GM12878 (cell line): ENCODE measurements around the gene CLC. TPM values are rescaled to one million over a fixed set of nuclear protein-coding genes. Genes with fewer than 3 reads are reported as not detected.

ENCODE experiments used
- ATAC-seq: fragments of 200-7000 bp; cut with Tn5 transposase; 3 replicates; pipeline ENCODE4 v1.9.1; 2020; ENCODE audit warnings: mild to moderate bottlenecking, moderate library complexity
- BruUV-seq: library from RNA; stranded (reverse); fragments of 400-500 nt; replicated peaks from 2 replicates; lab custom pipeline; 2021; lab: Mats Ljungman, UMichigan
- CTCF ChIA-PET: fragments of 300-600 bp; sonication (Branson Sonifier 250); formaldehyde crosslinking; extraction: SDS; loops from one replicate; lab custom pipeline; 2021; ENCODE audit warnings: inconsistent platforms; lab: Yijun Ruan, JAX
- POLR2A ChIA-PET: fragments of 350-600 bp; formaldehyde crosslinking; extraction: SDS; loops from one replicate; lab custom pipeline; 2021; ENCODE audit warnings: inconsistent platforms; lab: Charles Lee
- RAD21 ChIA-PET: fragments of 300-600 bp; sonication (Branson Sonifier 250); formaldehyde crosslinking; loops from one replicate; lab custom pipeline; 2023; ENCODE audit warnings: antibody characterized with exemption; ENCODE audit not compliant: unreplicated experiment; lab: Charles Lee
- SMC1A ChIA-PET: fragments of 300-600 bp; sonication (Branson Sonifier 250); formaldehyde crosslinking; loops from one replicate; lab custom pipeline; 2023; ENCODE audit not compliant: unreplicated experiment, uncharacterized antibody; lab: Charles Lee
- DNase-seq: peaks from one replicate; pipeline ENCODE4 v3.0.0-alpha.2; 2011; ENCODE audit warnings: low read depth, low spot score
- FAIRE-seq: peaks from 3 replicates; lab custom pipeline; 2011; peaks lifted over from hg19 to GRCh38; lab: Jason Lieb, UNC
- H2AFZ ChIP-seq: 2 replicates; pipeline ENCODE4 v1.6.0; 2011; ENCODE audit warnings: low read depth, low read length, control low read depth; ENCODE audit not compliant: control insufficient read depth
- H3K27ac ChIP-seq: 2 replicates; pipeline ENCODE4 v1.5.1; 2011; ENCODE audit warnings: control low read depth; ENCODE audit not compliant: control insufficient read depth, insufficient read depth
- H3K27me3 ChIP-seq, 2 experiments: replicated peaks in 1 of 2; 2 replicates each; pipeline versions ENCODE4 v1.6.0 to v1.6.1; 2011; ENCODE audit warnings: low read length in 1 of 2; ENCODE audit not compliant: control insufficient read depth in 2 of 2, insufficient read depth in 2 of 2
- H3K36me3 ChIP-seq, 2 experiments: 2 replicates each; pipeline ENCODE4 v1.5.1; 2011; ENCODE audit warnings: low read length in 1 of 2; ENCODE audit not compliant: control insufficient read depth in 2 of 2, insufficient read depth in 2 of 2
- H3K4me1 ChIP-seq: 2 replicates; pipeline ENCODE4 v1.6.1; 2011; ENCODE audit warnings: mild to moderate bottlenecking, low read length, moderate library complexity, mixed read lengths; ENCODE audit not compliant: control insufficient read depth, insufficient read depth
- H3K4me2 ChIP-seq: 2 replicates; pipeline ENCODE4 v1.6.0; 2011; ENCODE audit warnings: control low read depth; ENCODE audit not compliant: control insufficient read depth, insufficient read depth
- H3K4me3 ChIP-seq: fragments of 200-600 bp; sonication (generic); 2 replicates; pipeline ENCODE4 v1.5.1; 2016
- H3K79me2 ChIP-seq: 2 replicates; pipeline ENCODE4 v1.6.0; 2011; ENCODE audit warnings: low read length; ENCODE audit not compliant: control insufficient read depth, insufficient read depth
- H3K9ac ChIP-seq: 2 replicates; pipeline ENCODE4 v1.8.0; 2011; ENCODE audit warnings: low read length, control low read depth, mixed read lengths; ENCODE audit not compliant: control insufficient read depth, insufficient read depth
- H3K9me3 ChIP-seq: replicated peaks from 3 replicates; pipeline ENCODE4 v1.5.1; 2011; ENCODE audit warnings: mild to moderate bottlenecking, low read length; ENCODE audit not compliant: control insufficient read depth, insufficient read depth
- H4K20me1 ChIP-seq: 2 replicates; pipeline ENCODE4 v1.6.0; 2011; ENCODE audit not compliant: control insufficient read depth, insufficient read depth
- ATF7 ChIP-seq: fragments of 450-650 bp; IDR thresholded peaks from 2 replicates; pipeline ENCODE4 v1.6.1; 2016; ENCODE audit warnings: low read depth, mild to moderate bottlenecking
- EED ChIP-seq: sonication (generic); IDR thresholded peaks from 2 replicates; pipeline ENCODE4 v1.6.1; 2016; ENCODE audit warnings: antibody characterized with exemption, low read depth
- MTA3 ChIP-seq: IDR thresholded peaks from 2 replicates; pipeline ENCODE4 v1.6.1; 2012; ENCODE audit warnings: low read length, inconsistent platforms, borderline replicate concordance
- NFYA ChIP-seq: IDR thresholded peaks from 2 replicates; pipeline ENCODE4 v1.6.1; 2011; ENCODE audit warnings: low read depth, mild to moderate bottlenecking, low read length, improper control_type of control experiment, borderline replicate concordance
- PML ChIP-seq: IDR thresholded peaks from 2 replicates; pipeline ENCODE4 v1.6.1; 2012; ENCODE audit warnings: low read length, inconsistent platforms
- RAD51 ChIP-seq: fragments of 450-650 bp; IDR thresholded peaks from 2 replicates; pipeline ENCODE4 v1.6.1; 2016; ENCODE audit warnings: moderate library complexity, mild to moderate bottlenecking, inconsistent platforms
- SIN3A ChIP-seq: IDR thresholded peaks from 2 replicates; pipeline ENCODE4 v1.6.1; 2012; ENCODE audit warnings: low read depth, low read length, improper control_type of control experiment
- SMARCA5 ChIP-seq: fragments of 450-650 bp; IDR thresholded peaks from 2 replicates; pipeline ENCODE4 v1.6.1; 2017; ENCODE audit warnings: mild to moderate bottlenecking
- YY1 ChIP-seq: IDR thresholded peaks from 2 replicates; pipeline ENCODE4 v1.6.1; 2011; ENCODE audit warnings: low read depth, mild to moderate bottlenecking, low read length
- ZNF622 ChIP-seq: fragments of 450-650 bp; IDR thresholded peaks from 2 replicates; pipeline ENCODE4 v1.6.1; 2017; ENCODE audit warnings: mild to moderate bottlenecking, inconsistent platforms
- ZZZ3 ChIP-seq: IDR thresholded peaks from 2 replicates; pipeline ENCODE4 v1.6.1; 2011; ENCODE audit warnings: low read depth; ENCODE audit not compliant: control insufficient read depth, insufficient read length
- WGBS: methylation state at CpG from one replicate; pipeline ENCODE4 v1.1.6; 2016; ENCODE audit warnings: low lambda C conversion rate; ENCODE audit not compliant: insufficient replicate concordance, insufficient coverage; ENCODE audit errors: missing lambda C conversion rate; 5-methylcytosine and 5-hydroxymethylcytosine counted together
- in situ Hi-C: fragments of 300-500 bp; cut with MboI; formaldehyde crosslinking; loops from 9 replicates; pipeline ENCODE4 v1.14.3; 2018; ENCODE audit warnings: mixed read lengths
- intact Hi-C: fragments of 100-400 bp; cut with micrococcal nuclease; formaldehyde crosslinking; loops from one replicate; pipeline ENCODE4 v1.14.2; 2022; ENCODE audit not compliant: unreplicated experiment
- polyA plus RNA-seq, 11 experiments: library from polyadenylated mRNA; depleted of rRNA in 4 of 11; unstranded in 6 of 11; stranded (reverse) in 5 of 11; fragments of >200 nt; fragmentation: Nextera tagmentation in 4 of 11; fragmentation: Illumina TruSeq in 1 of 11; extraction: Ambion mirVana in 4 of 11; extraction: Trizol in 1 of 11; gene quantifications; 1 replicate in 1 of 11; 2 replicates in 10 of 11; pipeline versions ENCODE4 v1.2.1 to v1.2.3, GENCODE V29; 2011 to 2016; ENCODE audit warnings: inconsistent platforms in 2 of 11, missing spikeins in 2 of 11, low read depth in 1 of 11
- total RNA-seq, 4 experiments: library from RNA; depleted of rRNA in 3 of 4; stranded (reverse); fragments of >200 nt in 3 of 4; fragmentation: Illumina TruSeq in 1 of 4; extraction: Trizol in 1 of 4; gene quantifications; 2 replicates each; pipeline versions ENCODE4 v1.2.1 to v1.2.3, GENCODE V29; 2013 to 2021
- TF ChIP-seq, protein P1 (sequence below): fragments of 450-650 bp; IDR thresholded peaks from 2 replicates; pipeline ENCODE4 v1.6.1; 2014; ENCODE audit warnings: mild to moderate bottlenecking
- TF ChIP-seq, protein P2 (sequence below): IDR thresholded peaks from 2 replicates; pipeline ENCODE4 v1.6.1; 2012; ENCODE audit warnings: mild to moderate bottlenecking, low read depth, low read length
- TF ChIP-seq, protein P3 (sequence below): IDR thresholded peaks from 2 replicates; pipeline ENCODE4 v1.6.1; 2012; ENCODE audit warnings: low read depth, low read length, improper control_type of control experiment

Gene CLC
- total and polyA plus RNA-seq, 10 of the 15 experiments (the other 5 are each of a cell fraction or from before 2014, with no cell fraction given) = 0.18 to 0.36 (median 0.29) TPM; not detected in 4

DNA sequence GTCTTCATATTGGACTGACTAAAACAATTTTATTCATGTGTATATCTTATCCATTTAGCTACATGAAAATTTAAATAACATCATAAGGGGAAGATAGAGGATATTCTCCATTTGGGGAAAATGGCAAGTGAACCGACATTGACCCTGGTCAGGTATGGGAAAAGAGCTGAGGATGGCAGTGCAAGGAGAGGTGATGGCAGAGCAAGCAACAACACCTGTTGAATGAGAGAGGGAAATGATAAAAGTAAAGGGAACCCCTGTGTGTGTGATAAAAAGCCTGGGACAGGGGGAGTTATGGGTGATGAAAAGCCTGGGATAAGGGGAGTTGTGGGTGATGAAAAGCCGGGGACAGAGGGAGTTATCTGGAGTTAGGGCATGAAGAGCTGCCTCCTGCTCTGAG lies 4.0 kb downstream of the CLC start:
- Histone ChIP-seq H3K36me3 (no peaks in the 10 kb centered on the region), H3K4me3 (no peak overlapping the region), H3K4me2 (no peak overlapping the region), H3K9ac (no peak overlapping the region), H3K27ac (no peak overlapping the region), H2AFZ (no peak overlapping the region), H4K20me1 (no peaks in the 10 kb centered on the region), H3K27me3 (no peaks in the 10 kb centered on the region), H3K4me1 (peaks cover 14% of the 10 kb centered on the region), H3K9me3 (no peaks in the 10 kb centered on the region; the same call in 2 of the 3 replicates), H3K79me2 (no peaks in the 10 kb centered on the region)
- ATAC-seq (no peak), DNase-seq (no peak), FAIRE-seq (no peak)
- TF ChIP-seq ZZZ3 = no peak
- TF ChIP-seq YY1 = no peak
- TF ChIP-seq ATF7 = no peak
- no peak for TF ChIP-seq PML
- no peak for TF ChIP-seq SMARCA5
- TF ChIP-seq ZNF622 = no peak
- no peak for TF ChIP-seq EED
- no peak for TF ChIP-seq RAD51
- TF ChIP-seq SIN3A = no peak
- POLR2A ChIA-PET = interaction anchor here (0.6 kb wide), 2 partner anchors 113 to 680 kb away, joined by 3 read pairs; no protein-coding TSS in a partner anchor
- 66% methylated on average over 2 of the region's 2 CpGs for WGBS
- intact Hi-C loops = no loop called here
- RAD21 ChIA-PET = no interaction called here
- in situ Hi-C loops = no loop called here
- no TSS peak for BruUV-seq
- SMC1A ChIA-PET = interaction anchor here (0.7 kb wide), 1 partner anchor 60 kb away, joined by 3 read pairs; no protein-coding TSS in a partner anchor
- CTCF ChIA-PET = no interaction called here

DNA sequence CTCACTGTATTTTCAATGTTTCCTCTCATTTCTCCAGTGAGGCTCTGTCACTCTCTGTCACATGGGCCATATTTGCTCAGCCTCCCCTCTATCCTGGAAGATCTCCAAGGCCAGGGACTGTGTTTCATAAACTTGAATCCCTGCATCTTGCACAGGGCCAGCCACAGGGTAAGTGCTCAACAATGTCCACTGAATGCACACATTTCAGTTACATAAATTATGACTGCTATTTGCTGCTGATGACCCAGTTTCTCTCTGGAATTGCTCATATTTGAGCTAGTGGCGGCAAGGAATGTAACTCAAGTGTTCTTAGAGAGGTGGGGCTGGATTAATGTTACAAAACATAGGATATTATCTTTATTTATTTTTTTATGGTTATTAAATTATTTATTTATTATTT lies 6.1 kb downstream of the CLC start:
- CTCF ChIA-PET = no interaction called here
- no peak overlapping the region for H3K4me2 ChIP-seq
- WGBS = 96% methylated on average over 1 of the region's 1 CpG
- ATAC-seq (no peak), FAIRE-seq (no peak), DNase-seq (no peak)
- H3K4me3 ChIP-seq = no peak overlapping the region
- in situ Hi-C loops (no loop called here), intact Hi-C loops (no loop called here)
- no TSS peak for BruUV-seq
- H3K36me3 ChIP-seq = no peaks in the 10 kb centered on the region
- RAD21 ChIA-PET = no interaction called here
- H3K9me3 ChIP-seq = no peaks in the 10 kb centered on the region; the same call in 2 of the 3 replicates
- no peaks in the 10 kb centered on the region for H4K20me1 ChIP-seq
- POLR2A ChIA-PET = interaction anchor here (0.5 kb wide), 1 partner anchor 35 kb away, joined by 8 read pairs; no protein-coding TSS in a partner anchor
- no peak overlapping the region for H3K9ac ChIP-seq
- no peaks in the 10 kb centered on the region for H3K27me3 ChIP-seq
- H3K4me1 ChIP-seq = peaks cover 27% of the 10 kb centered on the region
- no peaks in the 10 kb centered on the region for H3K79me2 ChIP-seq
- H3K27ac ChIP-seq = no peak overlapping the region
- no peak overlapping the region for H2AFZ ChIP-seq
- SMC1A ChIA-PET = interaction anchor here (1.2 kb wide), 1 partner anchor 13 kb away, joined by 4 read pairs; no protein-coding TSS in a partner anchor
- no peak for TF ChIP-seq MTA3
- TF ChIP-seq, protein P1, sequence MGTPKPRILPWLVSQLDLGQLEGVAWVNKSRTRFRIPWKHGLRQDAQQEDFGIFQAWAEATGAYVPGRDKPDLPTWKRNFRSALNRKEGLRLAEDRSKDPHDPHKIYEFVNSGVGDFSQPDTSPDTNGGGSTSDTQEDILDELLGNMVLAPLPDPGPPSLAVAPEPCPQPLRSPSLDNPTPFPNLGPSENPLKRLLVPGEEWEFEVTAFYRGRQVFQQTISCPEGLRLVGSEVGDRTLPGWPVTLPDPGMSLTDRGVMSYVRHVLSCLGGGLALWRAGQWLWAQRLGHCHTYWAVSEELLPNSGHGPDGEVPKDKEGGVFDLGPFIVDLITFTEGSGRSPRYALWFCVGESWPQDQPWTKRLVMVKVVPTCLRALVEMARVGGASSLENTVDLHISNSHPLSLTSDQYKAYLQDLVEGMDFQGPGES = no peak
- TF ChIP-seq, protein P2, sequence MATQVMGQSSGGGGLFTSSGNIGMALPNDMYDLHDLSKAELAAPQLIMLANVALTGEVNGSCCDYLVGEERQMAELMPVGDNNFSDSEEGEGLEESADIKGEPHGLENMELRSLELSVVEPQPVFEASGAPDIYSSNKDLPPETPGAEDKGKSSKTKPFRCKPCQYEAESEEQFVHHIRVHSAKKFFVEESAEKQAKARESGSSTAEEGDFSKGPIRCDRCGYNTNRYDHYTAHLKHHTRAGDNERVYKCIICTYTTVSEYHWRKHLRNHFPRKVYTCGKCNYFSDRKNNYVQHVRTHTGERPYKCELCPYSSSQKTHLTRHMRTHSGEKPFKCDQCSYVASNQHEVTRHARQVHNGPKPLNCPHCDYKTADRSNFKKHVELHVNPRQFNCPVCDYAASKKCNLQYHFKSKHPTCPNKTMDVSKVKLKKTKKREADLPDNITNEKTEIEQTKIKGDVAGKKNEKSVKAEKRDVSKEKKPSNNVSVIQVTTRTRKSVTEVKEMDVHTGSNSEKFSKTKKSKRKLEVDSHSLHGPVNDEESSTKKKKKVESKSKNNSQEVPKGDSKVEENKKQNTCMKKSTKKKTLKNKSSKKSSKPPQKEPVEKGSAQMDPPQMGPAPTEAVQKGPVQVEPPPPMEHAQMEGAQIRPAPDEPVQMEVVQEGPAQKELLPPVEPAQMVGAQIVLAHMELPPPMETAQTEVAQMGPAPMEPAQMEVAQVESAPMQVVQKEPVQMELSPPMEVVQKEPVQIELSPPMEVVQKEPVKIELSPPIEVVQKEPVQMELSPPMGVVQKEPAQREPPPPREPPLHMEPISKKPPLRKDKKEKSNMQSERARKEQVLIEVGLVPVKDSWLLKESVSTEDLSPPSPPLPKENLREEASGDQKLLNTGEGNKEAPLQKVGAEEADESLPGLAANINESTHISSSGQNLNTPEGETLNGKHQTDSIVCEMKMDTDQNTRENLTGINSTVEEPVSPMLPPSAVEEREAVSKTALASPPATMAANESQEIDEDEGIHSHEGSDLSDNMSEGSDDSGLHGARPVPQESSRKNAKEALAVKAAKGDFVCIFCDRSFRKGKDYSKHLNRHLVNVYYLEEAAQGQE = no peak
- no peak for TF ChIP-seq NFYA
- TF ChIP-seq, protein P3, sequence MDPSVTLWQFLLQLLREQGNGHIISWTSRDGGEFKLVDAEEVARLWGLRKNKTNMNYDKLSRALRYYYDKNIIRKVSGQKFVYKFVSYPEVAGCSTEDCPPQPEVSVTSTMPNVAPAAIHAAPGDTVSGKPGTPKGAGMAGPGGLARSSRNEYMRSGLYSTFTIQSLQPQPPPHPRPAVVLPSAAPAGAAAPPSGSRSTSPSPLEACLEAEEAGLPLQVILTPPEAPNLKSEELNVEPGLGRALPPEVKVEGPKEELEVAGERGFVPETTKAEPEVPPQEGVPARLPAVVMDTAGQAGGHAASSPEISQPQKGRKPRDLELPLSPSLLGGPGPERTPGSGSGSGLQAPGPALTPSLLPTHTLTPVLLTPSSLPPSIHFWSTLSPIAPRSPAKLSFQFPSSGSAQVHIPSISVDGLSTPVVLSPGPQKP = no peak
